C4-2B (cell line): ENCODE data around the gene IL36B.

Experiments
- ZFX ChIP-seq: fragments of 450-650 bp; IDR thresholded peaks from 2 replicates; pipeline ENCODE4 v1.6.1; 2017
- TF ChIP-seq, protein P1 (sequence below): fragments of 450-650 bp; conservative IDR thresholded peaks from 2 replicates; pipeline ENCODE4 v1.5.1; 2017; ENCODE audit warnings: mild to moderate bottlenecking

DNA sequence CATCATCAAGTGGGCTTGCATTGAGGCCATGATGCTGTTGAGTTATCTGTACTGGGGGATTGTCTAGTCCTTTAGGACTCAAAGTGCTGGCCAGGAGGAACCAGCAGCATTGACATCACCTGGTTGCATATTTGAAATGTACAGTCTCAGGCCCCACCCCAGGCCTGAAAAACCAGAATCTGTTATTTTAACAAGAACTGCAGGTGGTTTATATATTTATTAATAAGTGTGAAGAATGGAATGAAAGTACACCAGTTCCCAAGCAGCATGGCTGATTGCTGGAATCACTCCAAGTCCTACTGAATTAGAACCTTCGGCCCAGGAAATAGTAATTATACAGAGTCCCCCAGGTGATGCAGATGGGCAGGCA lies 17.9 kb upstream of the IL36B start:
- TF ChIP-seq, protein P1, sequence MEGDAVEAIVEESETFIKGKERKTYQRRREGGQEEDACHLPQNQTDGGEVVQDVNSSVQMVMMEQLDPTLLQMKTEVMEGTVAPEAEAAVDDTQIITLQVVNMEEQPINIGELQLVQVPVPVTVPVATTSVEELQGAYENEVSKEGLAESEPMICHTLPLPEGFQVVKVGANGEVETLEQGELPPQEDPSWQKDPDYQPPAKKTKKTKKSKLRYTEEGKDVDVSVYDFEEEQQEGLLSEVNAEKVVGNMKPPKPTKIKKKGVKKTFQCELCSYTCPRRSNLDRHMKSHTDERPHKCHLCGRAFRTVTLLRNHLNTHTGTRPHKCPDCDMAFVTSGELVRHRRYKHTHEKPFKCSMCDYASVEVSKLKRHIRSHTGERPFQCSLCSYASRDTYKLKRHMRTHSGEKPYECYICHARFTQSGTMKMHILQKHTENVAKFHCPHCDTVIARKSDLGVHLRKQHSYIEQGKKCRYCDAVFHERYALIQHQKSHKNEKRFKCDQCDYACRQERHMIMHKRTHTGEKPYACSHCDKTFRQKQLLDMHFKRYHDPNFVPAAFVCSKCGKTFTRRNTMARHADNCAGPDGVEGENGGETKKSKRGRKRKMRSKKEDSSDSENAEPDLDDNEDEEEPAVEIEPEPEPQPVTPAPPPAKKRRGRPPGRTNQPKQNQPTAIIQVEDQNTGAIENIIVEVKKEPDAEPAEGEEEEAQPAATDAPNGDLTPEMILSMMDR: no peak
- TF ChIP-seq ZFX: no peak
